Stimulated activated CD4-positive, alpha-beta T cell treated with anti-CD3 and anti-CD28 coated beads, Interleukin-12 subunit alpha, Interleukin-12 subunit beta, amount 100 ng/mL, for 48 hours (primary cell): Measurements from ENCODE around the gene RPS4Y1.
A peak's percentile ranks its signal among the peaks of the same experiment; 100 is the strongest.

ENCODE experiments used
- DNase-seq, 3 donors: peaks; one replicate each; pipeline ENCODE4 v3.0.0-alpha.2; 2020; ENCODE audit warnings: low read depth in 2 of 3, low spot score in 1 of 3

RPS4Y1 gene

DNA sequence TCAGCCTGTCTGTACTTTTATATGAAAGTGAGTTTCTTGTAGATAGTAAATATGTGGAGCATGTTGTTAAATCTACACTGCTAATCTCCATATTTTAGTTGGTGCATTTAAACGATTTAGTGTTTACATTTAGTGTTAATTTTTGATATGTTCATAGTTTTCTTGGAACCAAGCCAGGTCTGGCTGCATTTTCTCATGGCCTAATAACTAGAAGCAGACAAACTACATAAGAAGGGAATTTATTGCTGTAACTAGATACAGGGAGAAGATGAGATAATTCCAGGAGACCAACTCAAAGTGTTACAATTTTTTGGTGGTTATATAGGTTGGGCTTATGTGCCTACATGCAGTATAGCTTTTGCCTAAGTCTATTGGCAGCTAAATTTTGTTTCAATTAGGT is 32.8 kb downstream of the RPS4Y1 start:
- DNase-seq = no peak

DNA sequence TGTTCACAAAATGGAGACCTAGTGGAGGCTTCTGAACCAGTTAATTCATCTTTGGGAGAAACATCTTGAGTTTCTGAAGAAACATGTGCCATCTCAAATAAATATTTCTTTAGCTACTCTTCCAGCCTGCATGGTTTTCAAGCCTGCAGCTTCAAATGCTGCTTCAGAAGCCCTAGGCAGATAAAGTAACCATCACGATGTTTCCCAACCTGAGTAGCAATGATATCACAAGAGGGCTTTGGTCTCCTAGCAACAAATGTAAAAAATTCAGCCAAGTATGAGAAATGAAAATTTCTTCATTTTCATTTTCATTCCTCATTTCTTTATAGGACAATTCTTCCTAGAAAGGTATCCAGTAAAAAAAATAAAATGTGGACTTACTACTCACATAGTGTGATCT is 42.2 kb downstream of the RPS4Y1 start:
- DNase-seq = no peak

DNA sequence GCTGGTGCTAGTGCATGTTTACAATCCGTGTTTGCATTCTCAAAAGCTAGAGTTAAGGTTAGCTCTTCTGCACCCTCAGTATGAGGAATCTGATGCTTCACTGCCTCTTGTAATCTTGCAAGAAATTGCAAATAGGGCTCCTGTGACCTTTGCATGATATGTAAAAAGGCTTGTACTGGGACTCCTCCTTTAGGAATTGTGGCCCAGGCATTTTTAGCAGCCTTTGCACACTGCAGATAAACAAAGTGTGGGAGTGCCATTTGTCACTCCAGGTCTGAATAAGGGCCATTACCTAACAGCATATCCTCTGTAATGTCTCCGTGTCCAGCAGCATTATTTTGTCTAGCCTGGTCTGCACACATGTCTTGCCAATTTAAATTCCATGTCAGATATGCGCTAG is 44.5 kb downstream of the RPS4Y1 start:
- no peak for DNase-seq

GRCh38 chrY:2887386-2887785 is 46.0 kb downstream of the RPS4Y1 start:
- DNase-seq = peak in 1 of 3 donors; percentile 8

- DNase-seq = peak in 1 of 3 donors; percentile 12
Observed at GRCh38 chrY:2887955-2888354, 46.6 kb downstream of the RPS4Y1 start.

- no peak for DNase-seq
Observed at GRCh38 chrY:2893471-2893870, 52.1 kb downstream of the RPS4Y1 start.

- DNase-seq = no peak
Observed at GRCh38 chrY:2896050-2896449, 54.6 kb downstream of the RPS4Y1 start.

GRCh38 chrY:2907356-2907755 is 66.0 kb downstream of the RPS4Y1 start:
- DNase-seq = no peak

DNA sequence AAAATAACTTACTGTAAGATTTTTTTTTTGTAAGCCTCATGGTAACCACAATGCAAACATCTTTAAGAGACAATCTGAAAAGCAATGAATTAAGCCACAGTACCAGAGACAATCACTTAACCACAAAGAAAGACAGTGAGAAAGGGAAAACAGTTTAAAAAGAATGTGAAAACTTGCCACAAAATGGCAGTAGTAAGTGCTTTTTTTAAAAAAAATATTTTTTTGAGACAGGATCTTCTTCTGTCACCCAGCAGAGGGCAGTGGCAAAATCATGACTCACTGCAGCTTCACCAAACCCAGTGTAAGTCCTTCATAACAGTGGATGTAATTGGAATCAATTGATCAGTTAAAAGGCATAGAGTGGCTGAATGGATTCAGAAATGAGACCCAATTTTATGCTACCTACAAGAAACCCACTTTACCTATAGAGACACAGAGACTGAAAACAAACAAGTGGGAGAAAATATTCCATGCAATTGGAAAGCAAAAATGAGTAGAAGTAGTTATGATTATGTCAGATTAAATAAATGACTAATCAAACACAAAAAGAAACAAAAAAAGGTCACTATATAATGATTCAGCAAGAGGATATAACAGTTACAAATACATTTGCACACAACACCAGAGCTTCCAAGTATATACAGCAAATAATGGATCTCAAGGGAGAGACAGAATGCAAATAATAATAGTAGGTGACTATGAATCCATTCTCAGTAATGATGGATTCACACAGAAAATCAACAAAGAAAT is 71.8 kb downstream of the RPS4Y1 start:
- peak in 1 of 3 donors; percentile 8 for DNase-seq
